RWPE1 (cell line): ENCODE measurements around the gene AFMID.
A peak's percentile ranks its signal among the peaks of the same experiment; 100 is the strongest.

Experiments used
- CTCF ChIA-PET: fragments of 350-600 bp; sonication (Branson Sonifier 250); formaldehyde crosslinking; extraction: SDS; loops from one replicate; lab custom pipeline; 2021; lab: Yijun Ruan, JAX
- POLR2A ChIA-PET: fragments of 400-600 bp; formaldehyde crosslinking; extraction: SDS; loops from one replicate; lab custom pipeline; 2020; ENCODE audit warnings: antibody characterized with exemption; ENCODE audit not compliant: low non-redundant PET; lab: Yijun Ruan, JAX
- DNase-seq: peaks from one replicate; pipeline ENCODE4 v3.0.0; 2012; ENCODE audit warnings: low spot score
- H3K27ac ChIP-seq: fragments of 450-650 bp; 2 replicates; pipeline ENCODE4 v1.5.1; 2017
- CTCF ChIP-seq: fragments of 450-650 bp; conservative IDR thresholded peaks from 2 replicates; pipeline ENCODE4 v1.5.1; 2017; ENCODE audit warnings: low read depth, mild to moderate bottlenecking

AFMID gene

GRCh38 chr17:78206298-78206697 lies 19.1 kb downstream of the AFMID start:
- DNase-seq, result no peak
- TF ChIP-seq CTCF, result no peak
- POLR2A ChIA-PET, result no interaction called here
- CTCF ChIA-PET, result no interaction called here
- no peak overlapping the region for H3K27ac ChIP-seq

DNA sequence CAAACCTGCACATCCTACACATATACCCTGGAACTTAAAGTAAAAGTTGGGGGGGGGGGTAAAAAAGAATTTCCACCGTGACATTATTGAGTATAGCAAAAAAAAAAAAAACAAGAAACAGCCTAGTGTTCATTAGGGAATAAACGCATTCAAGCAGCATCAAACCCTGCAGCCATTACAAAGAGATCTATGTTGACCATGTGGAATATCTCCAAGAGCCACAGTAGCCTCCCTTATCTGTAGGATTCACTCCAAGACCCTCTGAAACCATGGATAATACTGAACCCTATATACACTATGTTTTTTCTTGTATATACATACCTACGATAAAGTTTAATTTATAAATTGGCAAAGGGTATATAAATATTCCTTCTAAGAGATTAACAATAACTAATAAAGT lies 21.3 kb downstream of the AFMID start:
- DNase-seq, result no peak
- TF ChIP-seq CTCF, result no peak
- ChIA-PET POLR2A (no interaction called here), CTCF (no interaction called here)
- no peak overlapping the region for H3K27ac ChIP-seq

DNA sequence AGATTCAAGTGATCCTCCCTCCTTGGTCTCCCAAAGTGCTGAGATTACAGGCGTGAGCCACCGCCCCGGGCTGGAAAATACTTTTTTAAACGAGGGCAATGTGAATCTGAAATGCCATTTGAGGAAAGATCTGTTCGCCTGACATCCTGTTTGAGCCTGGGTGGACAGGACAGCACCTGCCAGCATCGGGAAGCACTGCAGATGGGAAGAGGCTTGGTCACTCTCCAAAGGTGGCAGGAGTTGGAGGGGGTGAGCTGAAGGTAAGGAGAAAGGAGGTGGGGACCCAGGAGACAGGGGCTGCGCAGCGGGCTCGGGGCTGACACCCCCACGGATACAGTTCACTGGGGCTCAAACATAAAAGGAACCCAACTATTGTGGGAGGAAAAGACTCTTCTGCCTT lies 22.9 kb downstream of the AFMID start:
- TF ChIP-seq CTCF, result no peak
- no peak overlapping the region for H3K27ac ChIP-seq
- DNase-seq, result no peak
- POLR2A ChIA-PET, result interaction anchor here (0.6 to 0.7 kb wide), 3 partner anchors 50 to 252 kb away, joined by 3 to 11 read pairs (median 4); partner anchors contain the start of gene TNRC6C
- CTCF ChIA-PET, result no interaction called here

DNA sequence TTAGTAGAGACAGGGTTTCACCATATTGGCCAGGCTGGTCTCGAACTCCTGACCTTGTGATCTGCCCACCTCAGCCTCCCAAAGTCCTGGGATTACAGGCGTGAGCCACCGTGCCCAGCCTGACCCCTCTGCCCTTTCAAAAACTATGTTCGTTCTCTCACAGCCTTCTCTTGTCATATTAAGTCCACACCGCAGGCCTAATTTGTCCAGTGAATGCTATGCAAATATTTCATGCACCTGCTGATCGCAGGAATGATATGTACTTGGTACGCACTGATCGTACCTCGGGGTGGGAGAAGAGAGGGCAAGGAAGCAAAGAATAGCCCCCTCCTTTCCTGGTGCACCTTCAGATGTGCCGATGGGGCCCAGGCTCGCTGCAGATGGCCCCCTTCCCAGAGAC lies 23.9 kb downstream of the AFMID start:
- no peak for DNase-seq
- H3K27ac ChIP-seq, result no peak overlapping the region
- CTCF ChIA-PET, result no interaction called here
- POLR2A ChIA-PET, result interaction anchor here (0.6 kb wide), 1 partner anchor 252 kb away, joined by 4 read pairs; the partner anchor contains the start of gene TNRC6C
- TF ChIP-seq CTCF, result no peak

DNA sequence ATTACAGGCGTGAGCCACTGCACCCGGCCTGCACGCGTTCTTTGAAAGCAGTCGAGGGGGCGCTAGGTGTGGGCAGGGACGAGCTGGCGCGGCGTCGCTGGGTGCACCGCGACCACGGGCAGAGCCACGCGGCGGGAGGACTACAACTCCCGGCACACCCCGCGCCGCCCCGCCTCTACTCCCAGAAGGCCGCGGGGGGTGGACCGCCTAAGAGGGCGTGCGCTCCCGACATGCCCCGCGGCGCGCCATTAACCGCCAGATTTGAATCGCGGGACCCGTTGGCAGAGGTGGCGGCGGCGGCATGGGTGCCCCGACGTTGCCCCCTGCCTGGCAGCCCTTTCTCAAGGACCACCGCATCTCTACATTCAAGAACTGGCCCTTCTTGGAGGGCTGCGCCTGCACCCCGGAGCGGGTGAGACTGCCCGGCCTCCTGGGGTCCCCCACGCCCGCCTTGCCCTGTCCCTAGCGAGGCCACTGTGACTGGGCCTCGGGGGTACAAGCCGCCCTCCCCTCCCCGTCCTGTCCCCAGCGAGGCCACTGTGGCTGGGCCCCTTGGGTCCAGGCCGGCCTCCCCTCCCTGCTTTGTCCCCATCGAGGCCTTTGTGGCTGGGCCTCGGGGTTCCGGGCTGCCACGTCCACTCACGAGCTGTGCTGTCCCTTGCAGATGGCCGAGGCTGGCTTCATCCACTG lies 27.0 kb downstream of the AFMID start, which contains the start of gene BIRC5:
BIRC5 (plus strand) TSS at position 238 of the 690 bp plus-strand sequence; CDS start at position 302, 64 bp downstream.
- TF ChIP-seq CTCF, result no peak
- H3K27ac ChIP-seq, result peak within 1 kb of the TSS; percentile 83
- POLR2A ChIA-PET, result no interaction called here
- CTCF ChIA-PET, result interaction anchor here (0.6 kb wide), 1 partner anchor 103 kb away, joined by 4 read pairs; no protein-coding TSS in a partner anchor
- DNase-seq, result peak; percentile 94

GRCh38 chr17:78214706-78215061 lies 27.5 kb downstream of the AFMID start:
- no peak for DNase-seq
- peak overlapping the region; percentile 83 for H3K27ac ChIP-seq
- no peak for TF ChIP-seq CTCF
- POLR2A ChIA-PET, result no interaction called here
- CTCF ChIA-PET, result interaction anchor here (0.9 kb wide), 1 partner anchor 13 kb away, joined by 3 read pairs; no protein-coding TSS in a partner anchor
